ENCODE results near the gene RNF114.

The RNF114 gene, protein sequence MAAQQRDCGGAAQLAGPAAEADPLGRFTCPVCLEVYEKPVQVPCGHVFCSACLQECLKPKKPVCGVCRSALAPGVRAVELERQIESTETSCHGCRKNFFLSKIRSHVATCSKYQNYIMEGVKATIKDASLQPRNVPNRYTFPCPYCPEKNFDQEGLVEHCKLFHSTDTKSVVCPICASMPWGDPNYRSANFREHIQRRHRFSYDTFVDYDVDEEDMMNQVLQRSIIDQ

DNA sequence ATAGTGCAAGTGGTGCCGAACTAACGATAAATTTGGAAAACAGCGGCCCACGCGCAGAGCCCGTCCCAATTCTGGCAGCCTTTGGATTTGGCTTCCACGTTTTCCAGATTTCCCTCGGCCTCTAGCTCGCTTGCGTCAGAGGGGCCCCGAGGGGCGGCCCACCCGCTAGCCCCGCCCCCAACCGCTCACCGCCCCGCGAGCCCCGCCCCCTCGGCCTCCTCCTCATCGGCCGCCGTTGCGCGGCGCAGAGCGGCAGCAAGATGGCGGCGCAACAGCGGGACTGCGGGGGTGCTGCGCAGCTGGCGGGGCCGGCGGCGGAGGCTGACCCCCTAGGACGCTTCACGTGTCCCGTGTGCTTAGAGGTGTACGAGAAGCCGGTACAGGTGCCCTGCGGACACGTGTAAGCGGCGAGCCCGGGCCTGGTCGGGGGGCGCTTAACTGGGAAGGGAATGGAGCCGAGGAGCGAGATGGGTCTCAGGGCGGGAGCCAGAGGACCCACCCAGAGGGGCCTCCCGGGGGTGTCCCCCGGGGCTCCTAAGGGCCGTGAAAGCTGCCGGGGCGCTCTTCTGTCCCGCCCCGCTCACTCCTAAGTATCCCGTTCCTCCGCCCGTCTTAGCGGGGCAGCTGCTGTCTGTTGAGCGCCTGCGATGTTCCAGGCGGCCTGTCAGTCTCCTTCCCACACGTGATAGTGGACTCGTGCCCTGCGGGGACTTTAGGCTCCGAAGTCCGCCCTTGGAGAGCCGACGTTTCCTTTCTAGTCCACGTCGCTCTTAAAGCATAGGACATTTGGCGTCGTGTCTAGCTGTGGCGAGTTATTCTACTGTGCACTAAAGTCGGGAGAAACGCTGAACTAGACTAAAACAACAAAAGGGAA, at the start of gene RNF114:
RNF114 (plus strand) TSS at position 245 of the 874 bp plus-strand sequence; CDS start at position 261, 16 bp downstream.
- peak within 1 kb of the TSS; percentile 90 for H3K4me3 ChIP-seq (ENCODE audit: low read depth, low read length)
- TF ChIP-seq, protein P1, sequence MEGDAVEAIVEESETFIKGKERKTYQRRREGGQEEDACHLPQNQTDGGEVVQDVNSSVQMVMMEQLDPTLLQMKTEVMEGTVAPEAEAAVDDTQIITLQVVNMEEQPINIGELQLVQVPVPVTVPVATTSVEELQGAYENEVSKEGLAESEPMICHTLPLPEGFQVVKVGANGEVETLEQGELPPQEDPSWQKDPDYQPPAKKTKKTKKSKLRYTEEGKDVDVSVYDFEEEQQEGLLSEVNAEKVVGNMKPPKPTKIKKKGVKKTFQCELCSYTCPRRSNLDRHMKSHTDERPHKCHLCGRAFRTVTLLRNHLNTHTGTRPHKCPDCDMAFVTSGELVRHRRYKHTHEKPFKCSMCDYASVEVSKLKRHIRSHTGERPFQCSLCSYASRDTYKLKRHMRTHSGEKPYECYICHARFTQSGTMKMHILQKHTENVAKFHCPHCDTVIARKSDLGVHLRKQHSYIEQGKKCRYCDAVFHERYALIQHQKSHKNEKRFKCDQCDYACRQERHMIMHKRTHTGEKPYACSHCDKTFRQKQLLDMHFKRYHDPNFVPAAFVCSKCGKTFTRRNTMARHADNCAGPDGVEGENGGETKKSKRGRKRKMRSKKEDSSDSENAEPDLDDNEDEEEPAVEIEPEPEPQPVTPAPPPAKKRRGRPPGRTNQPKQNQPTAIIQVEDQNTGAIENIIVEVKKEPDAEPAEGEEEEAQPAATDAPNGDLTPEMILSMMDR (IDR thresholded peaks at IDR 0.05; ENCODE audit: low read depth, low read length): no peak

DNA sequence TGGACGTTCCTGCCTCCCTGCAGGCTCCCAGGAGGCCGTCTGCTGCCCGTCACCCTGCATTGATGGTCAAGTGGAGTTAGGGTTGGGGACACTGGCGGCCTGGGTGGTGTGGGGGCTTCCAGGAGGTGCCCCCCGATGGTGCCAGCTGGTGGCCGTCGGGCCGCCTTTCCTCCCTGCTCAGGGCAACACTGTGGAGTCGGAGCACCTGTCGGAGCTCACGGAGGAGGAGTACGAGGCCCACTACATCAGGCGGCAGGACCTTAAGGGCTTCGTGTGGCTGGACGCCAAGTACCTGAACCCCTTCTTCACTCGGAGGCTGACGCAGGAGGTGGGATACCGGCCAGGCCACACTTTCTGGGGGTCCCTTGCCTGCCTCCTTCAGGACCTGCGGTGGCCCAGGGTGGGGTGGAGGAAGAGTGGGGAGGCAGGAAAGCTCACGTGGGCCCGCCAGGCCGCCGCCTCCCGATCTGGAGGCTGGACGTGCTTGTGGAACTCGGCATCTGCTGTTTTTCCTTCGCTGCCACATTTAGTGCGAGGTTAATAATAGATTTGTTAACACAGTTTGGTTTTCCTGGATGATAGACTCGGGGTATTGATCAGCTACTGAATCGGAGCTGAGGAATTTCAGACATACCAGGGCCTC, 49.5 kb upstream of the RNF114 start:
- TF ChIP-seq, protein P1 (IDR thresholded peaks at IDR 0.05; ENCODE audit: low read depth, low read length): no peak
- H3K4me3 ChIP-seq (ENCODE audit: low read depth, low read length): no peak overlapping the region

DNA sequence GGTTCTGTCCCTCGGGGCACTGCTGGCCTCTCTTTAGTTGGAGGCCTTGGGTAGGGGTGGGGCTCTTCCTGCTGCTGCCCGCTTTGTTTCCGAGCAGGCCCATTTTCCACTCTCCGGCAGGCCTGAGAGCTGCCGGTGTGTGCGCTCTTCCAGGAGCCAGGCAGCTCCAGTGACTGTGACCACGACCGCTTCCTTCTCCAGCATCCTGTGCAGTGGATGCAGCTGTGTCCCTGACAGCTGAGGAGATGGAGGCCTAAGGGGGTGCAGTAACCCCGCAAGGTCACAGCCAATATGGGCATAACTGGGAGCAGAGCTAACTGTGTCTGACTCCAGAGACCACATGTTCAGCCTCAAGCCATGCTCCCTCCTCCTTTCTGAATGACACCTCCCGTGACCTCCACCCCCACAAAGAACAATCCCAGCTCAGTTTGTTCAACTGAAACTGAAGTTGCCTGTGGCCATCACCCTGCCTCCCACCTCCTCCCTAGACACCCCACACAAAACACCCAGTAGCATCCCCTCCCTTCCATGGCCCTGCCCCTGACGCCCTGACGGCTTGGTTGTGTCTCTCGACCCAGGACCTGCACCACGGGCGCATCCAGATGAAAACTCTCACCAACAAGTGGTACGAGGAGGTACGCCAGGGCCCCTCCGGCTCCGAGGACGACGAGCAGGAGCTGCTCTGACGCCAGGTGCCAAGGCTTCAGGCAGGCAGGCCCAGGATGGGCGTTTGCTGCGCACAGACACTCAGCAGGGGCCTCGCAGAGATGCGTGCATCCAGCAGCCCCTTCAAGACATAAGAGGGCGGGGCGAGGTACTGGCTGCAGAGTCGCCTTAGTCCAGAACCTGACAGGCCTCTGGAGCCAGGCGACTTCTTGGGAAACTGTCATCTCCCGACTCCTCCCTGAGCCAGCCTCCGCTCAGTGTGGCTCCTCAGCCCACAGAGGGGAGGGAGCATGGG, 48.7 kb upstream of the RNF114 start:
- no peak overlapping the region for H3K4me3 ChIP-seq (ENCODE audit: low read depth, low read length)
- TF ChIP-seq, protein P1 (IDR thresholded peaks at IDR 0.05; ENCODE audit: low read depth, low read length): no peak

GRCh38 chr20:49888212-49889000, 47.8 kb upstream of the RNF114 start:
- TF ChIP-seq, protein P1 (IDR thresholded peaks at IDR 0.05; ENCODE audit: low read depth, low read length): peak; percentile 90
- no peak overlapping the region for H3K4me3 ChIP-seq (ENCODE audit: low read depth, low read length)

DNA sequence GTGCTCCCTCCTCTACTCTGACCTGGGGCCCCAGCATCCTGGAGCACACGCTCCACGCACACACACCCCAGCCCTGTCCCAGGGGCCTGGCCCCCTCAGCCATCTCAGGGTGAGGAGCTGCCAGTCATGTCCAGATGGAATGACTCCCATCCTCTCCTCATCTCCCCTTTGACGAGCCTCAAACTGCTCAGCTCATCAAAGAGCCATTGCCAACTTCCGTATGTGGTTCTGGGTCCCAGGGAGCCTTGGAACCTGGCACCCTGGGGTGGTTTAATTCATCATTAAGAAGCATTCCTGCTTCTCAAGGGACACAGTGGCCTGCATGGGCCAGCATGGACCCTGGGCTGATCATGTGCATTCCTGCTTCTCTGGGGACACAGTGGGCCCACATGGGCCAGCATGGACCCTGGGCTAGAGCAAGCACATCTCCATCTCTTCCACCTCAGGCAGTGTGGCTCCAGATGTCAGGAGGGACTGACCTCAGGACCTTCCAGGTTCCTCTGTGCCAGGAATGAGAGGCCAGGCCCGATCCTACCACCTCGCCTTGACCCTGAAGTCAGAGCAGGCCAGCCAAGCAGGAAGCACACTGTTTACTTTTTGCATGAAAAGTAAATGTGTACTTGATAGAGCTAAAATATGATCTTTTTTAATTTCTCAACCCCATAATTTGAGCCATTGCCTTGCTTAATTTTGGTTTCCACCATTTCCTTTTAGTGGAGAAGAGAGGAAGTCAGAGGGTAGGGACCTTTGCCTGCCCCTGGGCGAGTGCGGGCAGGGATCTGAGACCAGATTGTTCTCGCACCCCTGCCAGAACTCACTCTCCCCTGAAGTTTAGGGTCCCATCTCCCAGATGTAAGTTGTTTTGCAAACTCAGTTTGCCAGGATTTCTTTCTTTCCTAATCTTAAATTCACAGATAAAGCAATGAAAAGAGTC, 46.9 kb upstream of the RNF114 start:
- TF ChIP-seq, protein P1 (IDR thresholded peaks at IDR 0.05; ENCODE audit: low read depth, low read length): no peak

More for the DNA sequence above, 46.9 kb upstream of the RNF114 start:
- H3K4me3 ChIP-seq (ENCODE audit: low read depth, low read length): no peak overlapping the region
